Endothelial cell of umbilical vein (primary cell): ENCODE data around the gene PAAF1. TPM values are rescaled to one million over a fixed set of nuclear protein-coding genes. Genes with fewer than 3 reads are reported as not detected.
"Not testable (repeated sequence)": the region's sequence is repeated elsewhere in the genome, so short reads cannot be mapped to it uniquely, and the experiment has no call there.

Experiments used
- BruUV-seq: library from RNA; stranded (reverse); fragments of 400-500 nt; replicated peaks from 2 replicates; lab custom pipeline; 2021; lab: Mats Ljungman, UMichigan
- CTCF ChIA-PET: fragments of 300-600, 350-600 bp; sonication (Branson Sonifier 250); formaldehyde crosslinking; loops from one replicate; lab custom pipeline; 2021; ENCODE audit warnings: antibody characterized with exemption, inconsistent platforms; lab: Charles Lee
- POLR2A ChIA-PET: fragments of 300-600, 350-600 bp; sonication (Branson Sonifier 250); formaldehyde crosslinking; loops from one replicate; lab custom pipeline; 2021; ENCODE audit warnings: antibody characterized with exemption, inconsistent platforms; lab: Charles Lee
- DNase-seq: peaks from one replicate; pipeline ENCODE4 v3.0.0-alpha.2; 2011; ENCODE audit warnings: low read depth, low spot score
- FAIRE-seq: peaks from 2 replicates; lab custom pipeline; 2011; peaks lifted over from hg19 to GRCh38; lab: Jason Lieb, UNC
- H2AFZ ChIP-seq: 2 replicates; pipeline ENCODE4 v1.6.0; 2012; ENCODE audit warnings: low read depth, low read length, control low read depth, inconsistent platforms
- H3K27ac ChIP-seq: 2 replicates; pipeline ENCODE4 v1.5.1; 2011; ENCODE audit warnings: low read depth, mild to moderate bottlenecking, control low read depth, low read length, moderate library complexity; ENCODE audit not compliant: insufficient read depth
- H3K27me3 ChIP-seq, 2 experiments: 2 replicates each; pipeline versions ENCODE4 v1.6.0 to v1.6.1; 2011; ENCODE audit warnings: low read length in 2 of 2, mixed read lengths in 1 of 2; ENCODE audit not compliant: control insufficient read depth in 2 of 2, insufficient read depth in 2 of 2
- H3K36me3 ChIP-seq, 2 experiments: 2 replicates in 1 of 2; 3 replicates in 1 of 2; pipeline ENCODE4 v1.5.1; 2011; ENCODE audit warnings: low read length in 2 of 2, mild to moderate bottlenecking in 1 of 2, moderate library complexity in 1 of 2; ENCODE audit not compliant: control insufficient read depth in 2 of 2, insufficient read depth in 2 of 2; ENCODE audit errors: extremely low read depth in 1 of 2
- H3K4me1 ChIP-seq: 3 replicates; pipeline ENCODE4 v1.5.1; 2011; ENCODE audit warnings: mild to moderate bottlenecking, low read length; ENCODE audit not compliant: control insufficient read depth, insufficient read depth; ENCODE audit errors: extremely low read depth
- H3K4me2 ChIP-seq: 2 replicates; pipeline ENCODE4 v1.6.1; 2011; ENCODE audit warnings: low read length, control low read depth, mixed read lengths; ENCODE audit not compliant: insufficient read depth
- H3K4me3 ChIP-seq, 3 experiments: fragments of 200-600 bp in 1 of 3; sonication (generic), shearing (Covaris generic) in 1 of 3; replicated peaks in 1 of 3; 2 replicates each; pipeline ENCODE4 v1.5.1; 2011 to 2016; ENCODE audit warnings: control low read depth in 3 of 3, low read length in 3 of 3, mild to moderate bottlenecking in 2 of 3, inconsistent platforms in 1 of 3, low read depth in 1 of 3, moderate library complexity in 1 of 3; ENCODE audit not compliant: insufficient read depth in 1 of 3
- H3K79me2 ChIP-seq: 2 replicates; pipeline ENCODE4 v1.6.0; 2012; ENCODE audit warnings: low read length, inconsistent platforms; ENCODE audit not compliant: control insufficient read depth, insufficient read depth
- H3K9ac ChIP-seq: replicated peaks from 2 replicates; pipeline ENCODE3; 2011; ENCODE audit warnings: low read length, control low read depth; ENCODE audit not compliant: insufficient read depth; ENCODE audit errors: extremely low read depth
- H3K9me1 ChIP-seq: replicated peaks from 3 replicates; pipeline ENCODE4 v1.6.0; 2011; ENCODE audit warnings: mild to moderate bottlenecking, low read length; ENCODE audit not compliant: control insufficient read depth, insufficient read depth; ENCODE audit errors: extremely low read depth
- H3K9me3 ChIP-seq: replicated peaks from 2 replicates; pipeline ENCODE4 v1.5.1; 2012; ENCODE audit warnings: low read length, inconsistent platforms; ENCODE audit not compliant: control insufficient read depth, insufficient read depth
- H4K20me1 ChIP-seq: replicated peaks from 2 replicates; pipeline ENCODE3; 2011; ENCODE audit warnings: mild to moderate bottlenecking, low read length; ENCODE audit not compliant: control insufficient read depth, insufficient read depth; ENCODE audit errors: extremely low read depth
- CTCF ChIP-seq, 2 donors: IDR thresholded peaks; 1 replicate in 1 of 2; 2 replicates in 1 of 2; pipeline ENCODE4 v1.5.1; 2011; ENCODE audit warnings: low read length in 2 of 2, mild to moderate bottlenecking in 2 of 2, moderate library complexity in 2 of 2, control low read depth in 1 of 2, inconsistent platforms in 1 of 2, low read depth in 1 of 2; ENCODE audit not compliant: insufficient read depth in 1 of 2; ENCODE audit errors: extremely low read depth in 1 of 2
- EZH2 ChIP-seq: IDR thresholded peaks from 2 replicates; pipeline ENCODE4 v1.6.1; 2012; ENCODE audit warnings: borderline replicate concordance, low read depth, mild to moderate bottlenecking, moderate library complexity, low read length, inconsistent platforms; ENCODE audit not compliant: severe bottlenecking
- FOS ChIP-seq: IDR thresholded peaks from 2 replicates; pipeline ENCODE4 v1.6.1; 2011; ENCODE audit warnings: mild to moderate bottlenecking, low read length, moderate library complexity, borderline replicate concordance; ENCODE audit not compliant: insufficient read depth
- GATA2 ChIP-seq: IDR thresholded peaks from 2 replicates; pipeline ENCODE4 v1.7.0; 2011; ENCODE audit warnings: low read depth, mild to moderate bottlenecking, moderate library complexity, mixed read lengths, low read length; ENCODE audit not compliant: insufficient read length, insufficient read depth
- JUN ChIP-seq: IDR thresholded peaks from 2 replicates; pipeline ENCODE4 v1.6.1; 2011; ENCODE audit warnings: borderline replicate concordance, low read depth; ENCODE audit not compliant: insufficient read length, insufficient read depth
- MAX ChIP-seq: IDR thresholded peaks from 2 replicates; pipeline ENCODE4 v1.6.1; 2011; ENCODE audit not compliant: insufficient read depth, insufficient read length
- MYC ChIP-seq: IDR thresholded peaks from one replicate; pipeline ENCODE4 v1.6.1; 2011; ENCODE audit warnings: mild to moderate bottlenecking, low read depth, low read length
- POLR2A ChIP-seq: IDR thresholded peaks from 2 replicates; pipeline ENCODE4 v1.6.1; 2012; ENCODE audit warnings: low read depth, mild to moderate bottlenecking, control low read depth, low read length
- POLR2AphosphoS5 ChIP-seq: IDR thresholded peaks from 2 replicates; pipeline ENCODE4 v1.6.1; 2012; ENCODE audit warnings: low read depth, mild to moderate bottlenecking, control low read depth, low read length, moderate library complexity; ENCODE audit not compliant: insufficient read depth
- dilution Hi-C: fragments of 300-500 bp; cut with MboI; formaldehyde crosslinking; loops from one replicate; pipeline ENCODE4 v1.15.0; 2019; ENCODE audit warnings: low sequenced_read_pairs; ENCODE audit not compliant: extremely low pct_ligation_motif_present
- intact Hi-C: fragments of 100-400 bp; cut with micrococcal nuclease; formaldehyde crosslinking; loops from one replicate; pipeline ENCODE4 v1.10.0; 2022
- polyA plus RNA-seq, 4 experiments: library from polyadenylated mRNA; depleted of rRNA in 3 of 4; stranded (reverse) in 3 of 4; unstranded in 1 of 4; fragments of >200 nt; gene quantifications; 2 replicates each; pipeline versions ENCODE4 v1.2.1 to v1.2.3, GENCODE V29; 2011 to 2012; ENCODE audit warnings: missing spikeins in 1 of 4
- total RNA-seq: library from RNA; stranded (reverse); gene quantifications from 2 replicates; pipeline ENCODE4 v1.2.3, GENCODE V29; 2021

Gene PAAF1
- total and polyA plus RNA-seq, 2 donors (not counting 3 experiments of a cell fraction or from before 2014, with no cell fraction given), result 9.8 to 16.1 TPM

- TF ChIP-seq EZH2, result no peak
- no peak for TF ChIP-seq CTCF (IDR thresholded peaks at IDR 0.05; ENCODE audit: extremely low read depth in 1 of 2, insufficient read depth in 1 of 2, low read depth in 1 of 2, low read length in 2 of 2)
- TF ChIP-seq FOS, result no peak
- TF ChIP-seq POLR2A, result no peak
- TF ChIP-seq MAX, result no peak
- TF ChIP-seq JUN, result no peak
- TF ChIP-seq POLR2AphosphoS5, result no peak
- TF ChIP-seq GATA2, result no peak
- no peak for TF ChIP-seq MYC
- intact Hi-C loops (loop anchor here (5.0 to 10.0 kb wide), 2 partner anchors 168 to 530 kb away; partner anchors contain the start of gene RAB6A), dilution Hi-C loops (no loop called here)
- Histone ChIP-seq H3K4me3 (no peak overlapping the region), H3K36me3 (no peaks in the 10 kb centered on the region), H3K4me2 (no peak overlapping the region), H3K9me1 (no peaks in the 10 kb centered on the region), H3K27ac (no peak overlapping the region), H3K27me3 (no peaks in the 10 kb centered on the region), H4K20me1 (no peaks in the 10 kb centered on the region), H3K9me3 (no peaks in the 10 kb centered on the region), H2AFZ (no peak overlapping the region), H3K79me2 (no peaks in the 10 kb centered on the region), H3K4me1 (no peaks in the 10 kb centered on the region), H3K9ac (no peak overlapping the region)
- ChIA-PET POLR2A (no interaction called here), CTCF (interaction anchor here (0.7 to 4.3 kb wide), 7 partner anchors 10 to 307 kb away, joined by 3 to 89 read pairs (median 4); partner anchors contain the start of gene MRPL48)
- BruUV-seq, result no TSS peak
- DNase-seq (no peak), FAIRE-seq (no peak)
These were observed 56.0 kb downstream of the PAAF1 start for GRCh38 chr11:73932781-73933180.

GRCh38 chr11:73936047-73936446 is 59.2 kb downstream of the PAAF1 start:
- H3K4me2 ChIP-seq, H4K20me1 ChIP-seq, BruUV-seq, H3K4me1 ChIP-seq, H3K9me1 ChIP-seq, CTCF ChIA-PET, H3K79me2 ChIP-seq, dilution Hi-C loops, H3K36me3 ChIP-seq, H3K27me3 ChIP-seq, H3K9ac ChIP-seq, H3K4me3 ChIP-seq, POLR2A ChIA-PET, H2AFZ ChIP-seq, DNase-seq, H3K27ac ChIP-seq, H3K9me3 ChIP-seq, FAIRE-seq: not testable (repeated sequence)
- intact Hi-C loops, result loop anchor here (10.0 kb wide), 1 partner anchor 171 kb away; the partner anchor contains the start of gene RAB6A
